ENCODE measurements around the gene AANAT. TPM values are rescaled to one million over a fixed set of nuclear protein-coding genes. Genes with fewer than 3 reads are reported as not detected.

AANAT gene
- total and polyA plus RNA-seq, 2 donors (not counting 3 experiments of a cell fraction or from before 2014, with no cell fraction given), result not detected

DNA sequence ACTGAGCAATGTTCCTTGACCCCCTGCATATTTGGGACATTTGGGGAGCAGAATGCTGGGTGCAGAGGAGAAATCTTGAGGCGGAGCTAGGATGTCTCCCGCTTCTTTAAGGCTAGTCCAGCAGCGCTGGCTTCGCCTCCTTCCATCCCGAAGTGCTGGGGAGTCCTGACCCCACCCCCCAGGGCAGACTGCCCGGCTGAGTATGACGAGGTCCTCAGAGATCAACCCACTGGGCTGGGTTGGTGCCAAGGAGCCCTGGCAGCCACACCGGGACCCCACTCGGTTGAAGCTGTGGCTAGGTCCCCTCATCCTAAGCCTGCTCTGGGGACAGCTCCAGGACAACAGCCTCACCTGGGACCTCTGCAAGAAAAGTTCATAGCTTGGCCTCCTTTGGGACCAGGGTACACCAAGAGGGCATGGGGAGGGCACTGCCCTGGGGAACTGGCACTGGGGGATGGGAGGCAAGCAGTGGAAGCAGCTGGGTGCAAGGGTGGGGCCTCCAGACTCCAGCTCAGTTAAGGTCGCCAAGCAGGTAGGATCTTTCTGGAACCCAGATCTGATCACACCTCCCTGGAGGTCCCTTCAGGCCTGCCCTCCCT, 22.8 kb downstream of the AANAT start:
- no peaks in the 10 kb centered on the region for H3K27me3 ChIP-seq (ENCODE audit: control insufficient read depth in 2 of 2, insufficient read depth in 2 of 2, low read length in 2 of 2)
- dilution Hi-C loops (cut with MboI; ENCODE audit: extremely low pct_ligation_motif_present, low sequenced_read_pairs), result no loop called here
- no peak overlapping the region for H3K4me3 ChIP-seq (replicated peaks in 1 of 3; ENCODE audit: insufficient read depth in 1 of 3, low read depth in 1 of 3, low read length in 3 of 3)
- no peaks in the 10 kb centered on the region for H3K79me2 ChIP-seq (ENCODE audit: control insufficient read depth, insufficient read depth, low read length)
- FAIRE-seq, result no peak
- no peaks in the 10 kb centered on the region for H3K9me1 ChIP-seq (replicated peaks; ENCODE audit: control insufficient read depth, extremely low read depth, insufficient read depth, low read length)
- H3K36me3 ChIP-seq (ENCODE audit: control insufficient read depth in 2 of 2, extremely low read depth in 1 of 2, insufficient read depth in 2 of 2, low read length in 2 of 2), result no peaks in the 10 kb centered on the region
- H3K9me3 ChIP-seq (replicated peaks; ENCODE audit: control insufficient read depth, insufficient read depth, low read length), result no peaks in the 10 kb centered on the region
- no peak overlapping the region for H2AFZ ChIP-seq (ENCODE audit: low read depth, low read length)
- no TSS peak for BruUV-seq (replicated peaks)
- intact Hi-C loops (cut with micrococcal nuclease), result no loop called here
- H4K20me1 ChIP-seq (replicated peaks; ENCODE audit: control insufficient read depth, extremely low read depth, insufficient read depth, low read length), result no peaks in the 10 kb centered on the region
- no peak overlapping the region for H3K27ac ChIP-seq (ENCODE audit: insufficient read depth, low read depth, low read length)
- CTCF ChIA-PET, result interaction anchor here (1.0 to 1.9 kb wide), 3 partner anchors 9 to 38 kb away, joined by 3 to 6 read pairs (median 5); partner anchors contain the start of genes AANAT and UBE2O
- POLR2A ChIA-PET, result no interaction called here
- no peak overlapping the region for H3K9ac ChIP-seq (replicated peaks; ENCODE audit: extremely low read depth, insufficient read depth, low read length)
- peaks cover 24% of the 10 kb centered on the region for H3K4me1 ChIP-seq (ENCODE audit: control insufficient read depth, extremely low read depth, insufficient read depth, low read length)
- DNase-seq (ENCODE audit: low read depth, low spot score), result no peak
- H3K4me2 ChIP-seq (ENCODE audit: insufficient read depth, low read length), result no peak overlapping the region
- TF ChIP-seq, protein P1, sequence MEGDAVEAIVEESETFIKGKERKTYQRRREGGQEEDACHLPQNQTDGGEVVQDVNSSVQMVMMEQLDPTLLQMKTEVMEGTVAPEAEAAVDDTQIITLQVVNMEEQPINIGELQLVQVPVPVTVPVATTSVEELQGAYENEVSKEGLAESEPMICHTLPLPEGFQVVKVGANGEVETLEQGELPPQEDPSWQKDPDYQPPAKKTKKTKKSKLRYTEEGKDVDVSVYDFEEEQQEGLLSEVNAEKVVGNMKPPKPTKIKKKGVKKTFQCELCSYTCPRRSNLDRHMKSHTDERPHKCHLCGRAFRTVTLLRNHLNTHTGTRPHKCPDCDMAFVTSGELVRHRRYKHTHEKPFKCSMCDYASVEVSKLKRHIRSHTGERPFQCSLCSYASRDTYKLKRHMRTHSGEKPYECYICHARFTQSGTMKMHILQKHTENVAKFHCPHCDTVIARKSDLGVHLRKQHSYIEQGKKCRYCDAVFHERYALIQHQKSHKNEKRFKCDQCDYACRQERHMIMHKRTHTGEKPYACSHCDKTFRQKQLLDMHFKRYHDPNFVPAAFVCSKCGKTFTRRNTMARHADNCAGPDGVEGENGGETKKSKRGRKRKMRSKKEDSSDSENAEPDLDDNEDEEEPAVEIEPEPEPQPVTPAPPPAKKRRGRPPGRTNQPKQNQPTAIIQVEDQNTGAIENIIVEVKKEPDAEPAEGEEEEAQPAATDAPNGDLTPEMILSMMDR (IDR thresholded peaks at IDR 0.05; ENCODE audit: extremely low read depth in 1 of 2, insufficient read depth in 1 of 2, low read depth in 1 of 2, low read length in 2 of 2), result no peak
- TF ChIP-seq POLR2AphosphoS5 (IDR thresholded peaks at IDR 0.05; ENCODE audit: insufficient read depth, low read depth, low read length) (no peak), GATA2 (IDR thresholded peaks at IDR 0.05; ENCODE audit: insufficient read depth, insufficient read length, low read depth, low read length) (no peak), EZH2 (IDR thresholded peaks at IDR 0.05; ENCODE audit: borderline replicate concordance, low read depth, low read length, severe bottlenecking) (no peak), POLR2A (IDR thresholded peaks at IDR 0.05; ENCODE audit: low read depth, low read length) (no peak), JUN (IDR thresholded peaks at IDR 0.05; ENCODE audit: borderline replicate concordance, insufficient read depth, insufficient read length, low read depth) (no peak), FOS (IDR thresholded peaks at IDR 0.05; ENCODE audit: borderline replicate concordance, insufficient read depth, low read length) (no peak), MYC (IDR thresholded peaks at IDR 0.05; ENCODE audit: low read depth, low read length) (no peak)
- TF ChIP-seq, protein P2, sequence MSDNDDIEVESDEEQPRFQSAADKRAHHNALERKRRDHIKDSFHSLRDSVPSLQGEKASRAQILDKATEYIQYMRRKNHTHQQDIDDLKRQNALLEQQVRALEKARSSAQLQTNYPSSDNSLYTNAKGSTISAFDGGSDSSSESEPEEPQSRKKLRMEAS (IDR thresholded peaks at IDR 0.05; ENCODE audit: insufficient read depth, insufficient read length), result no peak

Measured in endothelial cell of umbilical vein (primary cell).